ENCODE measurements around the gene DDX51. TPM values are rescaled to one million over a fixed set of nuclear protein-coding genes. Genes with fewer than 3 reads are reported as not detected.

DDX51 gene
- total and polyA plus RNA-seq, 2 of the 13 experiments (the other 11 are each of a cell fraction or from before 2014, with no cell fraction given): 10.1 TPM

- TF ChIP-seq, protein P1, sequence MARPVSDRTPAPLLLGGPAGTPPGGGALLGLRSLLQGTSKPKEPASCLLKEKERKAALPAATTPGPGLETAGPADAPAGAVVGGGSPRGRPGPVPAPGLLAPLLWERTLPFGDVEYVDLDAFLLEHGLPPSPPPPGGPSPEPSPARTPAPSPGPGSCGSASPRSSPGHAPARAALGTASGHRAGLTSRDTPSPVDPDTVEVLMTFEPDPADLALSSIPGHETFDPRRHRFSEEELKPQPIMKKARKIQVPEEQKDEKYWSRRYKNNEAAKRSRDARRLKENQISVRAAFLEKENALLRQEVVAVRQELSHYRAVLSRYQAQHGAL (CRISPR knock-in tag; IDR thresholded peaks at IDR 0.05; ENCODE audit: not compliant biosample characterization): no peak
- no peak for TF ChIP-seq ZNF329 (CRISPR knock-in tag; IDR thresholded peaks at IDR 0.05; ENCODE audit: low read depth)
- TF ChIP-seq MTF2 (CRISPR knock-in tag; IDR thresholded peaks at IDR 0.05; ENCODE audit: borderline replicate concordance): peak; percentile 59; the same call in 1 of the 2 replicates
- TF ChIP-seq STAG1 (CRISPR knock-in tag; IDR thresholded peaks at IDR 0.05): no peak
- TF ChIP-seq ZNF530 (CRISPR knock-in tag; IDR thresholded peaks at IDR 0.05; ENCODE audit: low read depth): no peak
- no peak for TF ChIP-seq CBX5 (CRISPR knock-in tag; IDR thresholded peaks at IDR 0.05; ENCODE audit: borderline replicate concordance)
- TF ChIP-seq KDM1A (CRISPR knock-in tag; IDR thresholded peaks at IDR 0.05): no peak
- no peak for TF ChIP-seq CERS6 (CRISPR knock-in tag; IDR thresholded peaks at IDR 0.05)
- TF ChIP-seq PAX8 (CRISPR knock-in tag; IDR thresholded peaks at IDR 0.05; ENCODE audit: borderline replicate concordance): no peak
- TF ChIP-seq, protein P2, sequence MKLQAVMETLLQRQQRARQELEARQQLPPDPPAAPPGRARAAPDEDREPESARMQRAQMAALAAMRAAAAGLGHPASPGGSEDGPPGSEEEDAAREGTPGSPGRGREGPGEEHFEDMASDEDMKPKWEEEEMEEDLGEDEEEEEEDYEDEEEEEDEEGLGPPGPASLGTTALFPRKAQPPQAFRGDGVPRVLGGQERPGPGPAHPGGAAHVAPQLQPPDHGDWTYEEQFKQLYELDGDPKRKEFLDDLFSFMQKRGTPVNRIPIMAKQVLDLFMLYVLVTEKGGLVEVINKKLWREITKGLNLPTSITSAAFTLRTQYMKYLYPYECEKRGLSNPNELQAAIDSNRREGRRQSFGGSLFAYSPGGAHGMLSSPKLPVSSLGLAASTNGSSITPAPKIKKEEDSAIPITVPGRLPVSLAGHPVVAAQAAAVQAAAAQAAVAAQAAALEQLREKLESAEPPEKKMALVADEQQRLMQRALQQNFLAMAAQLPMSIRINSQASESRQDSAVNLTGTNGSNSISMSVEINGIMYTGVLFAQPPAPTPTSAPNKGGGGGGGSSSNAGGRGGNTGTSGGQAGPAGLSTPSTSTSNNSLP (IDR thresholded peaks at IDR 0.05; ENCODE audit: low read depth, low read length): no peak
- no peak for TF ChIP-seq ZBTB21 (CRISPR knock-in tag; IDR thresholded peaks at IDR 0.05)
- TF ChIP-seq TBP (CRISPR knock-in tag; IDR thresholded peaks at IDR 0.05): no peak
- TF ChIP-seq, protein P3, sequence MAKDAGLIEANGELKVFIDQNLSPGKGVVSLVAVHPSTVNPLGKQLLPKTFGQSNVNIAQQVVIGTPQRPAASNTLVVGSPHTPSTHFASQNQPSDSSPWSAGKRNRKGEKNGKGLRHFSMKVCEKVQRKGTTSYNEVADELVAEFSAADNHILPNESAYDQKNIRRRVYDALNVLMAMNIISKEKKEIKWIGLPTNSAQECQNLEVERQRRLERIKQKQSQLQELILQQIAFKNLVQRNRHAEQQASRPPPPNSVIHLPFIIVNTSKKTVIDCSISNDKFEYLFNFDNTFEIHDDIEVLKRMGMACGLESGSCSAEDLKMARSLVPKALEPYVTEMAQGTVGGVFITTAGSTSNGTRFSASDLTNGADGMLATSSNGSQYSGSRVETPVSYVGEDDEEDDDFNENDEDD (CRISPR knock-in tag; IDR thresholded peaks at IDR 0.05; ENCODE audit: borderline replicate concordance): peak; percentile 40; the same call in 1 of the 2 replicates
- TF ChIP-seq CENPBD1 (CRISPR knock-in tag; IDR thresholded peaks at IDR 0.05; ENCODE audit: borderline replicate concordance, low read depth): no peak
- no peak for TF ChIP-seq ASH2L (IDR thresholded peaks at IDR 0.05; ENCODE audit: insufficient read length, low read depth, low read length)
- TF ChIP-seq SOX6 (IDR thresholded peaks at IDR 0.05): no peak
- TF ChIP-seq SOX6 (CRISPR knock-in tag; IDR thresholded peaks at IDR 0.05): no peak
- TF ChIP-seq RARG (CRISPR knock-in tag; IDR thresholded peaks at IDR 0.05; ENCODE audit: low read depth): no peak
- TF ChIP-seq ZNF282 (IDR thresholded peaks at IDR 0.05; ENCODE audit: partially characterized antibody): no peak
- no peak for TF ChIP-seq WIZ (CRISPR knock-in tag; IDR thresholded peaks at IDR 0.05)
- no peak for TF ChIP-seq ZBTB26 (CRISPR knock-in tag; IDR thresholded peaks at IDR 0.05; ENCODE audit: borderline replicate concordance)
- TF ChIP-seq ZNF101 (CRISPR knock-in tag; IDR thresholded peaks at IDR 0.05; ENCODE audit: borderline replicate concordance, low read depth): no peak
Observed at GRCh38 chr12:132189378-132190011, 45.4 kb upstream of the DDX51 start (continued).
